ENCODE results near the gene TMCC2.
A peak's percentile ranks its signal among the peaks of the same experiment; 100 is the strongest.
"Not testable (repeated sequence)": the region's sequence is repeated elsewhere in the genome, so short reads cannot be mapped to it uniquely, and the experiment has no call there.

The TMCC2 gene

DNA sequence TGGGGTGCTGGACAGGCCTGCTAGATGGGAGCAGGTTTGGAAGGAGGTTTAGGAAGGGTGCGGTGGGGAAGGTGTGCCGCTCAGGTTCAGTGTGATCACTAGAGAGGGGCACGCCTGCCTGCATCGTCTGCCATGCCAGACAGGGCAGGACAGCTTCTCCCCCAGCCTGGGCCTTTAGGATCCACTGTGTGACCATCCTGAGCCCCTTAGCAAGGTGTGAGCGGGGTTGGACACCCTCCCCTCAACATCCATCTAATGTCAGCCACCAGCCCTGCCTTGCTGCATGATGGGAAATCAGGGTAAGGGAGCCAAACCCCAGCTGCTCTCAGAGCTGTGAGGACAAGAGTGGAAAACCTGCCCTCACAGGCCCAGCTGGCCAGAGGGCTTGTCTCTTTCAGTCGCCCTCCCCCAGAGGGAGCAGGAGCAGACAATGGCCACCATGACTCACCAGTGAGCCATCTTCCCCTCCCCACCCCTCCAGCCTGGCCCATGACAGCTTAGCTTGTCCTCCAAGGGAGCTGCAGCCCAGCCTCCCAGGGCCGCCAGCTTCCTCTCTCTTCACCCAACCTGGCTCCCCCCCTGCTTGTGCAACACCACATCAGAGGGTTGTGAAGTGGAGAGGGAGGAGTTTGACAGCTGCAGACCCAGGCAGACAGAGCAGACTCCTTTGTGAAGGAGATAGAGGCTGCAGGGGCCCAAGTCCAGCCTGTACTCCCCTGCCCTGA is 56.8 kb downstream of the TMCC2 start:
- DNase-seq = peak; percentile 59

DNA sequence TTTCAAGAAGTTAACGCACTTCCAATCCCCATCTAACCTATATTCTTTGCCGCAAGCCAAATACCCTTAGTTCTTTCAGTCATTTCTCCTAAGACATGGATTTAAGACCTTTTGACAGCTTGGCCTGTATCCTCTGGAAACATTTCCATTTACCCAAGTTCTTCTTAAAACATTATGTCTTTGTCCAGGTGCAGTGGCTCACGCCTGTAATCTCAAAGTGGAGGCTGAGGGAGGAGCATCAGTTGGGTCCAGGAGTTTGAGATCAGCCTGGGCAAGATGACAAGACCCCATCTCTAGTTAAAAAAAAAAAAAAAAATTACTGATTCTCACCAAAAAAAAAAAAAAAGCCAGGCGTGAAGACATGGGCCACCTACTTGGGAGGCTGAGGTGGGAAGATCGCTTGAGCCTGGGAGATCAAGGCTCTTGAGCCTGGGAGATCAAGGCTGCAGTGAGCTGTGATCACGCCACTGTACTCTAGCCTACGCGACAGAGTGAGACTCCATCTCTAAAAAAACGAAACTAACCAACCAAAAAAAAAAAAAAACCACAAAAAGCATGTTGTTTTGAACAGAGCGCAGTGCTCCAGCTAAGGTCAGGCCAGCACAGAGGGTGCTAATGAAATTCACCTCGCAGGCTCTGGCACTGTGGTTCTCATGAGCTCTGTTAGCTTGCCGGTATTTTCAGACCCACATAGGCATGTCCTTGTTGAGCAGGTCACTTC is 57.8 kb downstream of the TMCC2 start:
- no peak for DNase-seq

DNA sequence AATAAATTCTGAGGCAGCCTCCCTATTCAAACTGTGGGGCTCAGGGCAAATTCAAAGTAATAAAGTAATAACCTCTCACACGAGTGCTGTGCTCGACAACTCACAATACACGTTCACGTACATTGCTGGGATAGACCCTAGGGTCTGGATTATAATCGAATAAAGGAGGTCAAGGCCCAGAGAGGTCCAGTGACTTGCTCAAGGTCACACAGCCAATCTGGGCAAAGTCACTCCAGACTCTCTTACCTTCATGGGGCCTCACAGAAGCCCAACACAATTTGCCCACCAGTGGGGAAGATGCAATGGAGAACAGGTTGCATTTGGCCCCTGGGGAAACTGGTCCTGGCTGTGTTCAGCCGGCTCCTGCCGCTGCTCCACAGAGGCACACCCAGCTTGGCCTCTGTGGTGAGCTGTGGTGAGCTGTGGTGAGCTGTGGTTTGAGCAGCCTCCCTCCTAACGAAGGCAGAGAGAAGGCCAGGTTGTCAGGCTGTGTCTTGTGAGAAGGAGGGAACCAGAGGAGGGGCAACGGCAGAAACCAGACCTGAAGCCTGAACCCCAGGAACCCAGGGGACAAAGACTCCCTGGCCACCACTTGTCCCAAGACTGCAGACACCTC is 58.7 kb downstream of the TMCC2 start:
- peak; percentile 52 for DNase-seq

DNA sequence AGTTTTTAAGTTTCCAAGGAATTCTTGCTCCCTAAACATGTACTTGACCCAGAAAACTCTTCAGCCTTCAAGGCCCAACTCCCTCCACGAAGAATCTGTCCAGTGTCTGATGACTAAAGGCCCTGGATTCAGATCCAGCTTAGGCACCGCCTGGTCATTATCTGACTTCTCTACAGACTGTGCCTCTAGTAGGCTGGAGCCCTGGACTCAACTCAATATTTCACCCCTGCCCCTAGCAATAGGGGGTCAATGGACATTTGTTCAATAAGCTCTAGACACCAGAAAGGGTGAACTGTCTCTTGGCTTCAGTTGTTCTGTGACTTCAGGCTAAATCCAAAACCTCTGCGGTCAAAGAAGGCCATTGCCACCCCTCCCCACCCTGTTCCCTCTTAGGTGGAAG is 59.3 kb downstream of the TMCC2 start:
- DNase-seq = no peak

DNA sequence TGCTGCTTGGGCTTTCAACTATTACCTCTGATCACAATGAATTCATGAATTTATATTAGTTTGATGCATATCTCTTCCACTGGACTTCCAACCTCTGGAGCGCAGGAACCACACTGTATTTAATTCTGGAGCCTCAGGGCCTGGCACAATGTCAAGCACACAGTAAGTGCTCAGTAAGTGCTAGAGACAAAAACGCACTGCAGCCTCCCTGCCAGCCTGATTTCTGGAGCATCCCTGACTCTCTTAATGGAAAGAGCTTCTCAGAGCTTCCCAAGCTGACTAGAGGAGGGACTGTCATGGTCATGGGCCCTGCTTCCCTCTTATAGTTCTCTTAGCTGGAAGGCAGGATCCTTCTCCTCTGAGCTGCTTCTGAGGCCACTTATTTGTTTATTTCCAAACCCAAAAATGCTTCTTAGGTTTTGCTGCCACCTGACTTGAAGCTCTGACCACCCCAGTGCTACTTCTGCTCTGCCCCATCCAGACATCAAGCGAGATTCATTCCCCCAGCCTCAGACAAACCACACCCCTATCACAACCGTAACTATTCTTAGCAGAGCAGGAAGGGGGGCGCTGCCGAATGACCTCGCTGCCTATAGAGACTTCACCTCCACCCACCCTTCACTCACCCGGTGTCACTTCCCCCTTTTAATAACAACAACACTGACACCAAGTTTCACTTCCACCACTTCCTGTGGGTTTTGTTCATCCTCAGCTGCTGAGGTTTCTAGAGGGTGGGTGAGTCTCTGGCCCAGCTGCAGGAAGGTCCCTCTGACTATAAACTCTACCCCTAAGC is 60.2 kb downstream of the TMCC2 start:
- DNase-seq = peak; percentile 49

DNA sequence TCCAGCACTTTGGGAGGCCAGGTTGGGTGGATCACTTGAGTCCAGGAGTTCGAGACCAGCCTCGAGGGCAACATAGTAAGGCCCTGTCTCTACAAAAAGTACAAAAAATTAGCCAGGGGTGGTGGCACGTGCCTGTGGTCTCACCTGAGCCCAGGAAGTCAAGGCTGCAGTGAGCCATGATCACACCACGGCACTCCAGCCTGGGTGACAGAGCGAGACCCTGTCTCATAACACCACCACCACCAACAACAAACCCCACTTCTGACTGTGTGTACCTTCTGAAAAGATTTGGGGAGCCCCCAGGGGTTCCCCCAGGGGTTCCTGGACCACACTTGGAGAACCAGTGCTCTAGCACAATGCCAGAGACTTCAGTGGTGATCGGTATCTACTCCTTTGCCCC is 63.9 kb downstream of the TMCC2 start:
- no peak for DNase-seq

DNA sequence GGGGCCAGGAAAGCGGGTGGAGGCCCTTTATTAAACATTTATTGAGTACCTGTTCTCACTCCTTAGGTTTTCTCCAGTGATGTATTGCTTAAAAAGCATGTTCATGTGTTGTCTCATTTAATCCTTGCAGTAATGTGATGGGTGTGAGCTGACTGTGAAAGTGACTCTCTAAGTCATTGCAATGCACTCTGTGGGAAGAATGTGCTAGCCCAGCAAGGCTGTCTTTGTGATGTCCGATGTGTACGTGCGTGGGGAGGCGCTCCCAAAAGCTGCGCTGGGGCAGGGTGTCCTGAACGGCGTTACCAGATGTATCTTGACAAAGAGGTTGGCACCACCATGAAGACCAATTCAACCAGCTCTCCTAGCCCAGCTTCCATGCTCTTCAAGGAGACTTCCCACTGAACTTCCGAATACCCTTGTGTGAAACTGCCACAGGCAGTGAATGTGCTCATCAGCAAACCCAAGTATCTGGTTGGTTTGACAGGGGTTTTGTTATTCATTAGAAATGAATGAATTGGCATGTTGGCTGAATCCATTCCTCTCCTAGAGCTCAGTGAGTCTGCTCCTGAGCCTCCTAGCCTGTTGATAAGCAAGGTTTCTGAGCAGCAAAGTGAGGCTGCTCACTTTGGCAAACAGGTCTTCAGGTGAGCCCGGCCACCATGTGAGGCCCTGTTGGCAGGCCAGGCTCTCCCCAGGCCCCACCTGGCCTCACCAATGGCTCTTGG is 65.8 kb downstream of the TMCC2 start:
- no peak for DNase-seq

DNA sequence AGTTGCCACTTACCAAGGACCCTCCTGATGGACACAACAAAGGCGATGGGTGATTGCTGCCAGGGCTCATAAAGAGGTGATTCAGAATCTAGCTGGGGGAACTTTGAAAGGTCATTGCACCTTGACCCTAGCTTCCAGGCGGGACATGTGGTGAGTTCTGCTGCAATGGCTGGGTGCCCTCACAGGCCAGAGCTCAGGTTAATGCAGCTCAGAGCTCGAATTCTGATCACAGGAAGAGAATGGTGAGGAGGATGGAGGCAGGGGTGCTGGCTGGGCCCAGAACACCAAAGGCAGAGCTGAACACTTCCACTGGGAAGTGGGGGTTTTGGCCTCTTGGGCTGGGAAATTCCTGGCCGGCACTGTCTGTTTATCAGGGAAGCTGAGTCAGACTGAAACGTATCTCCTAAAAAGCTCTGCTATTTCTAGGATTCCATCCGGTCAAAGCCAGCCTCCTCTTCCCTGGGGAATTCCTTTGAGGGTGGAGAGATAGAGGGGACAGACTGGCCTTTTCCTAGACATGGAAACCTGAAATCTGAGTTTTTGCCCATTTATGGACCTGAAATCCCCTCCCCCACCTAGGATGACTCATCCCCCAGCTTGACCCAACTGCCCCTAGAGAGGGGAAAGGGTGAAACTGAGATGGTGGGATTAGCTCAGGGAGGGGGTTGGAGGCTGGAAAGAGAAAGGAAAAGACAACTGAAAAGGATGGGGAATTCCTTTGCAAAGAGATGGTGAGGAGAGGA is 66.6 kb downstream of the TMCC2 start:
- DNase-seq = no peak

DNA sequence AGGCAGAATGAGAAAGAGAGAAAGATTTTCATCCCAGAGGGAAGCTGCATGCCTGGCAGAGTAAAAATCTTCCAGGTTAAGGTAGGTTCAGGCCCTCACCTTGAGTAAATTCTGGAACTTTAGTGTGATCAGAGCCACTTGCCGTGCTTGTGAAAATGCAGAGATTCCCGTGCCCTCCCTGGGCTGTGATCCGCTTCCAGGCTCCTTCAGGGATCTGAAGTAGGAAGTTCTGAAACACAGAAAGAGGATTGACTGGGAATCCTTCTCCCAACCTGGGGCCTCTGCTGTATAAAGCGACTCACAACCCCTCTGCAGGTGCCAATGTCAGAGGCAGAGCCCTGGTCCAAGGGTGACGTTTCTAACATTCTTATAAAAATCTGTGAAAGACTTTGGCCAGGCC is 67.2 kb downstream of the TMCC2 start:
- DNase-seq = no peak

DNA sequence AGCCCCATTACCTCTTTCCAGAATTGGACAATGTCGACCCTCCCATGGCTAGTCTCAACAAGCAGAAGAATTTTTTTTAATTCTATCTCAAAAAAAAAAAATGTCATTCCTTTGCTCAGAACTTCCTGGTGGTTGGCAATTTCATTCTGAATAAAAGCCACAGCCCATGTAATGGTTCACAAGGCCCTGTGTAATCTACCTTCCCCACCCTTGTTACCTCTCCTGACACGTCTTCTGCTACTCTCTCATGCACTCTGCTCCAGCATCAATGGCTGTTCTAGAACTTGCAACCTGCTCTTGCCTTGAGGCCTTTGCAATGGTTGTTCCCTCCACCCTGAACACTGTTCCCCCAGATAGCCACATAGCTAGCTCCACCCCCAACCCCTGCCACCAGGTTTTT is 68.4 kb downstream of the TMCC2 start:
- no peak for DNase-seq

DNA sequence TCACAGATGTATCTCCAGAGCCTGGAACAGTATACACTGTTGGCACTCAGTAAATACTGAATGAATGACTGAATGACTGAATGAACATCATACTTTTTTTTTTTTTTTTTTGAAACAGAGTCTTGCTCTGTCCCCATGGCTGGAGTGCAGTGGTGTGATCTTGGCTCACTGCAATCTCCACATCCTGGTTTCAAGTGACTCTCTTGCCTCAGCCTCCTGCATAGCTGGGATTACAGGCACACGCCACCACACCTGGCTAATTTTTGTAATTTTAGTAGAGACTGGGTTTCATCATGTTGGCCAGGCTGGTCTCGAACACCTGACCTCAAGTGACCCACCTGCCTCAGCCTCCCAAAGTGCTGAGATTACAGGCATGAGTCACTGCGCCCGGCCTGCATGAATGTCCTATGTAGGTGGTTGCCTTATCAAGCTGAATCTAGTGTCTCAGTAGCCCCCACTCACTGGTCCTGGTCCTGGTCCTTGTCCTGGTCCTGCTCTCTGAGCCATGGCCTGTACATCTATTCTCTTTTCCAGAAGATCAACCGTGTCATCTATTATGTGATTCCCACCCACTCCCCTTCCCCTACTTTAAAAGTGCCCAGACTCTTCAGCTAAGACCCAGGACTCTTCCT is 69.9 kb downstream of the TMCC2 start:
- DNase-seq = not testable (repeated sequence)

DNA sequence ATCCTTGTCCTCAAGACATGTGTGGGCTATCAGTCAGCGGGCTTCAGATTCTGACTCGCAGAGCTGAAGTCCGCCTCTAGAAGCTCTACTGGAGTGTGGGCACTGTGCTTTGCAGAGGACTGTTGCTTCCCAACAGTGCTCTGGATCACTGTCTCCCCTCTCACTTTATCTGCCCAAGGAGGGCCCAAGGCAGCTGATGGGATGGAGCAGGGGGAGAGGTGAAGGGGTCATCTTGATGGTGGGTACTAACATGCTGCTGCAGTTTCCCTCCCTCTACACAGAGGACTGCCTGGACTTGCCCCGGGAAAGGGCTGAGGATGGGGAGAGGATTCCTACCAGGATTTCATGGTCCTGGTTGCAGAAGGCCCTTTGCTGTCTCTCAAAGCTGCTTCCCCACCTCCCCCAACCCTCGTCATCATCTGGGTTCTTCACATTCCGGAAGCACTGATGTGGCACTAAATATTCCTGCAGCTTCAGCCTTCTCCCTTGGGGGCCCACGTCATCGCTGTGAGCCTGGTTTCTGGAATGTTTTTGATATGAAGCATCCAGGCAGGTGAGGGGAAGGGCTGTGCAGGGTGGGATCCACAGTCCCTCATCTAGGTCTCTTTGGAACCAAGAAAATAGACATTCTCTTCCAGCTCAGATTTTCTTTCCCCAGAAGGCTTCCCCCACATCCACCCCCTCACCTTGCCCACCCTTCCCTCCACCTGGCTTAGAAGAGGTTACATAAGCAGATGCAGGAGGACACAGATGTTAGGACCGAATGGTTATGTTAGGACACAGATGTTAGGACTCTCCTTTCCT is 70.6 kb downstream of the TMCC2 start:
- no peak for DNase-seq

DNA sequence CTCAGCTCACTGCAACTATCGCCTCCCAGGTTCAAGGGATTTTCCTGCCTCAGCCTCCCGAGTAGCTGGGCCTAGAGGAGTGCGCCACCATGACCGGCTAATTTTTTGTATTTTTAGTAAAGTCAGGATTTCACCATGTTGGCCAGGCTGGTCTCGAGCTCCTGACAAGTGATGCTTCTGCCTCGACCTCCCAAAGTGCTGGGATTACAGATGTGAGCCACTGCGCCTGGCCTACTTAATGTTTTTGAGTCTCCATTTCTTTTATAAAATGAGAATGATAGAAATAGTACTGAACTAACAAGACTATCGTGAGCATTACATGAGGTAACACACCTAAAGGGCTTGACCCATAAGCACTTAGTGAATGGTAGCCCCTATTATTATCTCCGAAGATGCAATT is 72.4 kb downstream of the TMCC2 start:
- DNase-seq = no peak

DNA sequence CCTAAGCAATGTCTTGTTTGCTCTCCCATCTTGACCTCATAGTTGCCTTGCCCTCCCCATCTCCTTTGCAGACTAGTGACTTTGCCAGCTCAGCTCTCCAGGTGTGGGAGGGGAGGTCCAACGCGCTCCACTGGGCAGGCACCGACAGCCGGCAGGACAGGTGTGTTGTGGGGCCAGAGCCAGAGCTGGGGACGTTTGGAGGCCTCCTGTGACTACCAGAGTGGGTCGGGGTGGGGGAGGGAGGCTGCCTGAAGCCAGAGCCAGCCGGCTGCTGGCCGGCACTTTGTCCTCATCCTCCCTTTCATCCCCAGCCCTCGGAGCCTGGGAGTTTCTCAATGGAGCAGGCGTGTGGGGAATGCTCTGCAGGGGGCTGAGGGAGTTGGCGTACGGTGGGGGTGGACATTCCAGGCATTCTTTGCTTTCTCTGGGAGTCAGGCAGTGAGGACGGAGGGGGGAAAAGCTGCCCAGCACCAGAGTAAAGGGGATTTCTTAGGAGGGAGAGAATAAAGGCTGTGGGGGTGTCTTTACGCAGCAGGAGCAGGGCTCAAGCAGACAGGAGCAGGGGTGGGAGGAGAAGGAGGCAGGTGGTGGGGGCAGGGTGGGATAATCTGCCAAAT is 73.6 kb downstream of the TMCC2 start:
- DNase-seq = no peak

DNA sequence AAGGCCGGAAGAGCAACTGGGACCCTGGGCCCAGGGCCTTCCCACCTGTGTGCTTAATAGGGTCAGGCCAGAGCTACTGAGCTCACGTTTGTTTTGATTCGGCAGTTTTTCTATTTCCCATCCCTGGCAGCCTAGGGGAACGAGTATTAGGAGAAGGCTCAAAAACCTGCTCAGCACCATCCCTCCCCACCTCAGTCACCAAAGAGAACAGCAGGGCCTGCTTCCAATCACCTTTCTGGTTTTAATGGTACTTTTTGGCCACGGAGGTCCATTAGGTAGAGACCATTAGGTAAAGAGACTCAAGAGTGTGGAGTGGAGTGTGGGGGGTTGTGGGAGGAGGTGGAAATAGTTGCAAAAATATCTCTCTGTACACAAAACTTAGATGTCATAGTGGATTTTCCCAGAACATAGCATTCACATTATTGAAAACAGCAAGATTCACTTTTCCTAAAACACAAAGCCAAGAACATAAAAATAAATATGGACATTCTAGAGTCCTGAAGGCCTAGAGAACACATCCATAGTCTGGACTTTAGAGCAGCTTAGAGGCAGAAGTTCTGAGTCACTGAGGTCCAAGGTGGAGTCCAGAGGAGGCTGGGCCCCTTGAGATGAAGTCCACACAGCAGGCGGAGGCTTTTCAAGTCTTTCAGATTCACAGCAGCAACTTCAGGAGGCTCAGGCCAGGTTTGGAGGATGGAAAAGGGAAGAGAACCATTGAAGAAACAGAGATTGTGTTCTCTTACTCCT is 74.3 kb downstream of the TMCC2 start:
- no peak for DNase-seq

DNA sequence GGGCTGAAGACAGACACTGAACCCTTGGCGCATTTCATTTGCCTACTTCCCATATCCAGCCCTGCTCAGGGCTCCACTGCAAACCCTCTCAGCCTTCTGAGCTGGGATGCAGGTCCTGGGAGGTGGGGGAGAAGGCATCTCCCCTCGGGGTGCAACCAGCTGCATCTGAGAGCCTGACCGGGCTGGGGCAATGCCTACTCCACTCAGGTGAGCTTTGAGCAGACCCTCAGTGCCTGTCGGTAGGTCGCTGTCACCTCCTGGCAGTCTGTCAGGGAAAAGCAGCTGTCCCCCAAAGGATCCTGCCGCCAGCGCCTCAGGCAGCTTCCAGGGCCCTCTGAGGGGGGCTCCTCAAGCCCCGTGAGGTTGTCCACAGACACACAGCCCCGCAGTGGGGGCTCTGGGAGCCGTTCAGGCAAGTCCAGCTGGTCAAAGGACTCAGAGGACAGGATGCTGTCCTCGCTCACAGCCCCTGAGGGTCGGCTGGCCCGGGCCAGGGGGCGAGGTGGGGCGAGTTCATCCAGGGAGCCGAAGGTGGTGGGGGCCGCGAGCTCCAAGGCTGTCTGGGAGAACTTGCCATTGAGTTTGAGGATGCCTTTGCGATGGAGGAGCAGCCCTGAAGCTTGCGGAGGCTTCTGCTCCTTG is 75.6 kb downstream of the TMCC2 start:
- no peak for DNase-seq

DNA sequence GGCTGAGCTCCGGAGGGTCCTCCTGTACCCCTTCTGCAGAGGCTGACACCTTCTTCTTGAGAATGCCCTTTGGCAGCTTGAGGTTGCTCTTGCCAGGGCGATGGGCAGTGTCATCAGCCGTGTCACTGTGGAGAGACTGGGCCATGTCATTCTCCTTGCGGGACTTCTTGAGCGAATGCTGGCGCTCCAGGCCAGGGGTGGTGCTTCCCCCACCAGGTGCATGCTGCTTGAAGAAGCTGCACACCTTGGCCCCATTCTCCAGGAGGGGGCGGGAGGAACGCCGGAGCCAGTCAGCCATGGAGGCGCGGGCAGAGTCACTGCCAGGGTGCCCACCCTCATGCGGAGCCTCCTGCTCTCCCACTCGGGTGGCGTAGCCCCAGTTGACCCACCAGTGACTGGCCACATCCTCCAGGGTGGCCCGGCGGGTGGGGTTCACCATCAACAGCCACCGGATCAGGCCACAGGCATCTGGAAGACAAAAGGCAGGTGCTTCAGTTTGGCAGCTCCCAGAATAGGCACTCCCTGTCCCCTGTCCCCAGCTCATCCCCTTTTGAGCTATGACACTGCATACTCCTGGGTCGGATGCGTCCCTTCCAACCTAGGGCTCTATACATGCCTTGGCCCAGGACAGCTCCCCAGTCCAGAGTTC is 76.4 kb downstream of the TMCC2 start:
- DNase-seq = no peak

DNA sequence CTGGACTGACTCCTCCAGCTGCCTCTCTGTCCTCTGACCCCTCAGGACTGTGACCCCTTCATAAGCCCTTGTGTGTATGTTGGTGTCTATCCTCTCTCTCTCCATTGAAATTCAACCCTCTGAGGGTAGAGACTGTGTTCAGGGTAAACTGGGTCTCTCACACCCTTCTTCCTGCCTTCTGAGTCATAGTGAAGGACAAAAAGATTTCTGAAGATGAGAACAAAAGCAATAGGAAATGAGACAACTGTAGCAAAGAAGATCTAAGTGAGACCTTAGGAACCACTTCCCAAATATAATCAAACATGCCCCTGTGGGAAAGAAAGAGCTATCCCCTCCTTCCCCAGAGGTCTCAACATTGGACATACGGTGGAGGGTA is 76.9 kb downstream of the TMCC2 start:
- no peak for DNase-seq

Data from hematopoietic multipotent progenitor cell treated with erythropoietin and hydrocortisone succinate and interleukin-3 and kit ligand, for 8 days (in vitro differentiated cells).